ENCODE measurements around the gene DCPS. TPM values are rescaled to one million over a fixed set of nuclear protein-coding genes. Genes with fewer than 3 reads are reported as not detected.

Gene DCPS
- total RNA-seq, 1 donor from 2014 or later: 18.6 TPM

- Histone ChIP-seq H3K4me2 (no peak overlapping the region), H3K27me3 (no peaks in the 10 kb centered on the region), H2AFZ (replicated peaks) (no peak overlapping the region), H3K4me3 (no peak overlapping the region), H3K9me3 (ENCODE audit: low read depth) (no peaks in the 10 kb centered on the region), H4K20me1 (ENCODE audit: low read depth) (peaks cover 22% of the 10 kb centered on the region), H3K27ac (no peak overlapping the region), H3F3A (ENCODE audit: low read depth) (peaks cover 8% of the 10 kb centered on the region), H3K4me1 (peaks cover 24% of the 10 kb centered on the region), H3K9ac (no peak overlapping the region), H3K36me3 (no peaks in the 10 kb centered on the region), H3K79me2 (ENCODE audit: low read depth) (no peaks in the 10 kb centered on the region)
- no peak overlapping the region for H3K27ac Mint-ChIP-seq
- peaks cover 29% of the 10 kb centered on the region for H3K4me1 Mint-ChIP-seq
- DNase-seq (ENCODE audit: low spot score): no peak
- TF ChIP-seq, protein P1, sequence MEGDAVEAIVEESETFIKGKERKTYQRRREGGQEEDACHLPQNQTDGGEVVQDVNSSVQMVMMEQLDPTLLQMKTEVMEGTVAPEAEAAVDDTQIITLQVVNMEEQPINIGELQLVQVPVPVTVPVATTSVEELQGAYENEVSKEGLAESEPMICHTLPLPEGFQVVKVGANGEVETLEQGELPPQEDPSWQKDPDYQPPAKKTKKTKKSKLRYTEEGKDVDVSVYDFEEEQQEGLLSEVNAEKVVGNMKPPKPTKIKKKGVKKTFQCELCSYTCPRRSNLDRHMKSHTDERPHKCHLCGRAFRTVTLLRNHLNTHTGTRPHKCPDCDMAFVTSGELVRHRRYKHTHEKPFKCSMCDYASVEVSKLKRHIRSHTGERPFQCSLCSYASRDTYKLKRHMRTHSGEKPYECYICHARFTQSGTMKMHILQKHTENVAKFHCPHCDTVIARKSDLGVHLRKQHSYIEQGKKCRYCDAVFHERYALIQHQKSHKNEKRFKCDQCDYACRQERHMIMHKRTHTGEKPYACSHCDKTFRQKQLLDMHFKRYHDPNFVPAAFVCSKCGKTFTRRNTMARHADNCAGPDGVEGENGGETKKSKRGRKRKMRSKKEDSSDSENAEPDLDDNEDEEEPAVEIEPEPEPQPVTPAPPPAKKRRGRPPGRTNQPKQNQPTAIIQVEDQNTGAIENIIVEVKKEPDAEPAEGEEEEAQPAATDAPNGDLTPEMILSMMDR (IDR thresholded peaks at IDR 0.05): no peak
- TF ChIP-seq EZH2phosphoT487 (IDR thresholded peaks at IDR 0.05) (no peak), EZH2 (IDR thresholded peaks at IDR 0.05) (no peak)
- H3K9me3 Mint-ChIP-seq: no peaks in the 10 kb centered on the region
- H3K27me3 Mint-ChIP-seq (ENCODE audit: insufficient read depth, low read depth): peaks cover 8% of the 10 kb centered on the region
- peaks cover 14% of the 10 kb centered on the region for H3K36me3 Mint-ChIP-seq
- no peak overlapping the region for H3K4me3 Mint-ChIP-seq
Measured at GRCh38 chr11:126337126-126337473, 33.2 kb downstream of the DCPS start.

DNA sequence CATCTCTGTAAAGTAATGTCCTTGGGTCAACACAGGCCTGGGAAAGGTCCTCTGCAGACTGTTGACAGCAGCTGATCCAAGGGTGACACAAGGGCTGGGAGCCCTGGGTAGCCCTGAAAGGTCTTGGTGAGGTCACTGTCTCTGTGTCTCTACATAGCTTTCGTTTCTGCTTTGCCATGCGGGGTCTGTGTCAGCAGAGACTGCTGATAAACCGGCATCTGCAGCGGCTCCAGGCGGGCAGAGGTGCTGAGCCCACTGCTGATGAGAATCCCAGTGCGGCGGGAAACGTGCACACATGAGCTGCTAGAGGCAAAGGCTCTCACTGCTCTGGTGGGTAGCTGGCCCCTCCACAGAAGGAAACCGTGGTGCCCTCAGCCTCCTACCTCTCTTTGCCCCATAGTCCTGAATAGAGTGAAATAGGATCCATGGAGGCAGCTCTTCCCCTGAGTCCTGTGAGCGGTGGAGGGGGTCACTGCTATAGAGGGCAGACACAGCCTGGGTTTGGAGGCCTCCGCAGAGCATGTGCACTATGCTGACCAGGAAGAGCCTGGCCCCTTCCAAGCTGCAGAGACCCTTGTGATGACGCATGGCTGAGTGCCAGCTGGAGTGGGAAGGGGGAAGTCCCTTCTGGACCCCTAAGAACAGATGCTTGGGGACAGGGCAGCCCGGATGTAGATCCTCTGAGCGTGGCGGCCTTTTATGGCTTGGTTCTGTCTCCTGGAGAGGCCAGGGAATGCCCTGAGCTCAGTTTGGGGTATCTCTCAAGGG, 33.8 kb downstream of the DCPS start:
- Histone ChIP-seq H3K4me2 (no peak overlapping the region), H3K9me3 (ENCODE audit: low read depth) (no peaks in the 10 kb centered on the region), H3K4me3 (no peak overlapping the region), H3K9ac (no peak overlapping the region), H3K36me3 (no peaks in the 10 kb centered on the region), H3K4me1 (peaks cover 24% of the 10 kb centered on the region), H2AFZ (replicated peaks) (no peak overlapping the region), H3K27me3 (no peaks in the 10 kb centered on the region), H3F3A (ENCODE audit: low read depth) (peaks cover 8% of the 10 kb centered on the region), H3K27ac (no peak overlapping the region), H4K20me1 (ENCODE audit: low read depth) (peaks cover 22% of the 10 kb centered on the region), H3K79me2 (ENCODE audit: low read depth) (no peaks in the 10 kb centered on the region)
- no peak for DNase-seq (ENCODE audit: low spot score)
- TF ChIP-seq EZH2phosphoT487 (IDR thresholded peaks at IDR 0.05) (no peak), EZH2 (IDR thresholded peaks at IDR 0.05) (no peak)
- TF ChIP-seq, protein P1 (IDR thresholded peaks at IDR 0.05): no peak
- Mint-ChIP-seq H3K4me3 (no peak overlapping the region), H3K27me3 (ENCODE audit: insufficient read depth, low read depth) (peaks cover 8% of the 10 kb centered on the region), H3K4me1 (peaks cover 29% of the 10 kb centered on the region), H3K27ac (no peak overlapping the region), H3K36me3 (peaks cover 18% of the 10 kb centered on the region), H3K9me3 (no peaks in the 10 kb centered on the region)

DNA sequence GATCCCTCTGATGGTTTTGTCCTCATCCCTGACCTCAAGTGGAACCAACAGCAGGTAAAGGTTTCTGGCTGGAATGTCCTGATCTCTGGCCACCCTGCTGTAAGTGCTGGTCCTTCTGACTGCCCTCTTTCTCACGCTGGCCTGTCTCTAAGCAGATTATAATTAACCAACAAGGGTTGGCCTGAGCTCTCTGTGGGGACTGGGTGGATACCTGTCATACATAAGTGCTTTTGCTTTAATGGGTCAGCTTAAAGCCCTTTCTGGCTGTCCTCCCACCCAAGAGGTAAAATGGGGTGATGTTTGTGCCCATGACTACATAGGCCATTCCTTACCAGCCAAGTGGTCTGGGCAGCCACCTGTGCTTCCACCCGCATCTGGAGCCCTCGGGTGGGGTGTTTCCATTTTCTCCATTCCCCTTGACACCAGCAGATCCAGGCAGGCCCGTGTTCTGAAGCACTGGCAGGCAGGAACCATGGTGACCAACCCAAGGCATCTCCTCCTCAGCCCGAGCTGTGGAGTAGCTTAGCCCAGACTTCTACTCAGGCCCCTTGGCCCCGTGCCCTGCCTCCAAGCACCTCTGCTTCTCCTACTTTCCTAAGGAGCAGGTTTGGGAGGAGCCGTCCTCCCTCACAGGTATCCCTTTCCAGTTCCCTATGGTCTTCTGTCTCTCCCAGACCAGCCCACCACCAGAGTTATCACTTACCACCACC, 34.6 kb downstream of the DCPS start:
- Histone ChIP-seq H3K79me2 (ENCODE audit: low read depth) (no peaks in the 10 kb centered on the region), H3K4me2 (no peak overlapping the region), H4K20me1 (ENCODE audit: low read depth) (peaks cover 22% of the 10 kb centered on the region), H3K9ac (no peak overlapping the region), H3K4me1 (peaks cover 24% of the 10 kb centered on the region), H3K9me3 (ENCODE audit: low read depth) (no peaks in the 10 kb centered on the region), H3K27ac (no peak overlapping the region), H3K36me3 (no peaks in the 10 kb centered on the region), H3K4me3 (no peak overlapping the region), H3F3A (ENCODE audit: low read depth) (peaks cover 8% of the 10 kb centered on the region), H3K27me3 (no peaks in the 10 kb centered on the region), H2AFZ (replicated peaks) (no peak overlapping the region)
- no peaks in the 10 kb centered on the region for H3K9me3 Mint-ChIP-seq
- H3K4me1 Mint-ChIP-seq: peaks cover 30% of the 10 kb centered on the region
- H3K27ac Mint-ChIP-seq: peak overlapping the region; percentile 30
- TF ChIP-seq EZH2phosphoT487 (IDR thresholded peaks at IDR 0.05): no peak
- TF ChIP-seq EZH2 (IDR thresholded peaks at IDR 0.05): no peak
- TF ChIP-seq, protein P1 (IDR thresholded peaks at IDR 0.05): no peak
- peaks cover 7% of the 10 kb centered on the region for H3K27me3 Mint-ChIP-seq (ENCODE audit: insufficient read depth, low read depth)
- H3K4me3 Mint-ChIP-seq: no peak overlapping the region
- DNase-seq (ENCODE audit: low spot score): no peak
- peaks cover 19% of the 10 kb centered on the region for H3K36me3 Mint-ChIP-seq
